ENCODE measurements around the gene SPAG9.
A peak's percentile ranks its signal among the peaks of the same experiment; 100 is the strongest.
"Not testable (repeated sequence)": the region's sequence is repeated elsewhere in the genome, so short reads cannot be mapped to it uniquely, and the experiment has no call there.

The SPAG9 gene

GRCh38 chr17:51142597-51142996, 21.9 kb upstream of the SPAG9 start:
- intact Hi-C loops (cut with DNase I): no loop called here
- no peak for DNase-seq

DNA sequence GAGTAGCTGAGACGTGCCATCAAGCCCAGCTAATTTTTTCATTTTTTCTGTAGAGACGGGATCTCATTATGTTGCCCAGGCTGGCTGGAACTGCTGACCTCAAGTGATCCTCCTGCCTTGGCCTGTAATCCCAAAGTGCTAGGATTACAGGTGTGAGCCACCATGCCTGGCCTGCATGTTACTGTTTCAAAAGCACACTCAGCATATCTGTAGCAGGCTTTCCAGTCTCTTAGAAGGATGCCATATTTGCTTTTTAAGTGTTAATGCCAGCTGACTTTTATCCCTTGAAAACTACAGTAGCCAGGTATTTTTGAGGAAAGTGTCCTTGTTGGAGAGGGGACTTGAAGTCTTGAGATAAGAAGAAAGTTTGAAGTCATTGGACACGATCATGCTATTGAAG, 15.3 kb upstream of the SPAG9 start:
- no peak for DNase-seq
- intact Hi-C loops (cut with DNase I): no loop called here

GRCh38 chr17:51133365-51133764, 12.7 kb upstream of the SPAG9 start:
- intact Hi-C loops (cut with DNase I): no loop called here
- DNase-seq: no peak

DNA sequence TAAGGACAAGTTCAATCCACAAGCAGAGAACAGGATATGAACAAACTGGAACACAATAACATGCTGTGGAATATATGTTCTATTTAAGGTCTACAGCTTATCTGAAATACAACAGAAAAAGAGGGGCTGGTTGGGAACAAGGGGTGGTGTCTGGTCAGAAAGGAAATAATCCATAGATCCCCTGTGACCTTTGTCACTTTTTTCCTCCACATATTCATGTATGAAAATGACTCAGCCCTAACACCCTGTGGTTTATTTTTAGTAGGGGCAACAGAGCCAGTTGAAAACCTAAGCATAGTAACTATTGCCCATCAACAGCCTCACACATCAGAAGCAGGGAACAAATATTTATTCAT, 12.3 kb upstream of the SPAG9 start:
- DNase-seq: no peak
- intact Hi-C loops (cut with DNase I): no loop called here

- intact Hi-C loops (cut with DNase I): no loop called here
- no peak for DNase-seq
These were observed 7.4 kb upstream of the SPAG9 start for GRCh38 chr17:51128076-51128475.

- intact Hi-C loops (cut with DNase I): no loop called here
These were observed 4.2 kb upstream of the SPAG9 start for GRCh38 chr17:51124640-51125503.

DNA sequence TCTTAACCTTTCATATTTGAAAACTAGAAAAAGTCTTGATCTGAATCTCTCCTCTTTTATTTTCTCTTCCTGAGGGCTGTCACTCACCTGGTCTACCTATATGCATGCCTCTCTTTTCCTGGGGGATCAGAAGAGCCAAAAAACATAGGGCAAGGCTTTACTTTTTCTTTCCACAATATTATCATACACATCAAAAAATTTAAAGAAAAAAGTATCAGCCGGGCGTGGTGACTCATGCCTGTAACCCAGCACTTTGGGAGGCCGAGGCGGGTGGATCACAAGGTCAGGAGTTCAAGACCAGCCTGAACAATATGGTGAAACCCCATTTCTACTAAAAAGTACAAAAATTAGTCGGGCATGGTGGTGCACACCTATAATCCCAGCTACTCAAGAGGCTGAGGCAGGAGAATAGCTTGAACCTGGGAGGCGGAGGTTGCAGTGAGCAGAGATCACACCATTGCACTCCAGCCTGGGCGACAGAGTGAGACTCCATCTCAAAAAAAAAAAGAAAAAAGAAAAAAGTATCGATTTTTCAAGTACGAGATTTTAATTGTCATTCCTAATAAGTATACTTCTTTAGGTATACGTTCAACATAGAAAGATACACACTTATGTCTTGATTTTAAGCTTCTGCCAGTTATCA, 1.9 kb upstream of the SPAG9 start:
- DNase-seq; intact Hi-C loops (cut with DNase I): not testable (repeated sequence)

More at GRCh38 chr17:51124640-51125503, 4.2 kb upstream of the SPAG9 start:
- DNase-seq: no peak

DNA sequence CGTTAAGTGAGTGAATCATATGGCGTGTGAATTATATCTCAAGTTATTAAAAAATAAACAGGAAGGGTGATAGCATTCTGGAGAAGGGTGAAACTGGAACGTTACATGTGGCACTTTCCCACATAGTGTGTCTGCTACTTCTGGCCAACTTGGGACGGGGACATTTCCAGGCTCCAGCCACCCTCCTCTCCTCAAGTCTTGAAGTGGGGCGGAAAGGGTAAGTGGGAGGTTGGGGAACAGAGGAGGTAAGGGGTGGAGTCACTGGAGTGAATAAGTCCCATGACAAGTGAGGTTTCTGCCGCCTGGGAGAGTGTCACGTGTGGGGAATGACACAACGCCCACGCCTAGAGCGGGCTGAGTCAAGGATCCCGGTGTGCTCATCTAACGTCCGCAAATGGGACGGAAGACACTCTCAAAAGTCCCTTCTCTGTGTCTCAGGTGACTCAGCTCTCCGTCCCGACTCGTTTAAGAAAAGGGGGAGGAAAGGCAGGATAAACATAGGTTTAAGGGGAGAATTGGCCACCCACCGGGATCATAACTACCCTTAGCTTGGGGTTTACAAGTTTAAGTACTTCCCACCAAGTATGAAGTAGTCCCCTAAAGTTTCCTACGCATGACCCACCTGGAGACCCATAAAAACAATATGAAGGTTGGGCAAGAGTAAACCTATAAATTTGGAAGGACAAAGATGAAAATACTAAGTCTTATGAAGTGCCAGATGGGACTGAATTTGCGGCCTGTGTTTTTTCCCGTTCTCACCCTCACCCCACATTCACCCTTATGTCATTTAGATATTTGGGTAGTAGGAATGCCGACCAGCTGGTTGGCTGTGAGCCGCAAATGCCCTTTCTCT, 1.2 kb upstream of the SPAG9 start:
- DNase-seq: peak; percentile 44 to 91 (median 62)
- intact Hi-C loops (cut with DNase I): loop anchor here (2.0 kb wide), 2 partner anchors 31 to 75 kb away; partner anchors contain the start of gene NME1

- DNase-seq: peak in 7 of 10 donors; percentile 29 to 89 (median 44)
- intact Hi-C loops (cut with DNase I): loop anchor here (2.0 kb wide), 2 partner anchors 32 to 74 kb away; partner anchors contain the start of gene NME1
These were observed 320 bp downstream of the SPAG9 start for GRCh38 chr17:51120357-51120738.

- peak in 4 of 10 donors; percentile 8 to 89 (median 53) for DNase-seq
- intact Hi-C loops (cut with DNase I): loop anchor here (2.0 kb wide), 2 partner anchors 33 to 73 kb away; partner anchors contain the start of gene NME1
These were observed 982 bp downstream of the SPAG9 start for GRCh38 chr17:51119415-51120356.

DNA sequence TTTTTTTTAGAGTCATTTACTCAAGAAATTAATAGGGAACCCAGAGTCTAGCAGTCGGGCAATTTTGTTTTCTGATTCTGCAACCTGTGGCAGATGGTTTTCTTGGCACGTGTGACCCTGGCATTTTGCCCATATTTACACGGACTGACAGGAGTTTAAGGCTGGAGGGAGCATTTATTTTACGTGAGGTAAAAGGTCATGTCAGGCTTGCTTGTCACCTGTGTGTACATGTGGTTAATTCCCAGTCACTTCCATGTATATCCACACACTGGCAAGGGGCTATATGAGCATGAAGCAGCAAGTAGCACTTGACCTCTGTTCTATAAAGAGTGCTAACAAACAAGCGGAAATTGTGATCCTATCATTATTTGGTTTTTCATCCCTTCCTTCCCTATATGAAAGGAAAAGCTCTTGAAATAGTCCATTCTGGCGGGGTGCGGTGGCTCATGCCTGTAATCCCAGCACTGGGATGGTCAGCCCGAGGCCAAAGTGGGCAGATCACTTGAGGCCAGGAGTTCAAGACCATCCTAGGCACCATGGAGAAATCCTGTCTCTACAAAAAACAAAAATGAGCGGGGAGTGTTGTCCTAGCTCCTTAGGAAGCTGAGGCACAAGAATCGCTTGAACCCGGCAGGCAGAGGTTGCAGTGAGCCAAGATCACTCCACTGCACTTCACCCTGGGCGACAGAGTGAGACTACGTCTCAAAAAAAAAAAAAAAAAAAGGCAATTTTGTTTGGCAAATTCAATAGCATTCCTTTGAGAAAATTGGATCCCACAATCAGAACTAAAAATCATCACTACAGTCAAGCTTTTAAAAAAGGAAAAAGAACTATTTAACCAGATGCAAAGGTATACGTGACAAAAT, 2.1 kb downstream of the SPAG9 start:
- DNase-seq: no peak
- intact Hi-C loops (cut with DNase I): no loop called here

GRCh38 chr17:51115179-51115578, 5.5 kb downstream of the SPAG9 start:
- intact Hi-C loops (cut with DNase I): no loop called here
- no peak for DNase-seq

DNA sequence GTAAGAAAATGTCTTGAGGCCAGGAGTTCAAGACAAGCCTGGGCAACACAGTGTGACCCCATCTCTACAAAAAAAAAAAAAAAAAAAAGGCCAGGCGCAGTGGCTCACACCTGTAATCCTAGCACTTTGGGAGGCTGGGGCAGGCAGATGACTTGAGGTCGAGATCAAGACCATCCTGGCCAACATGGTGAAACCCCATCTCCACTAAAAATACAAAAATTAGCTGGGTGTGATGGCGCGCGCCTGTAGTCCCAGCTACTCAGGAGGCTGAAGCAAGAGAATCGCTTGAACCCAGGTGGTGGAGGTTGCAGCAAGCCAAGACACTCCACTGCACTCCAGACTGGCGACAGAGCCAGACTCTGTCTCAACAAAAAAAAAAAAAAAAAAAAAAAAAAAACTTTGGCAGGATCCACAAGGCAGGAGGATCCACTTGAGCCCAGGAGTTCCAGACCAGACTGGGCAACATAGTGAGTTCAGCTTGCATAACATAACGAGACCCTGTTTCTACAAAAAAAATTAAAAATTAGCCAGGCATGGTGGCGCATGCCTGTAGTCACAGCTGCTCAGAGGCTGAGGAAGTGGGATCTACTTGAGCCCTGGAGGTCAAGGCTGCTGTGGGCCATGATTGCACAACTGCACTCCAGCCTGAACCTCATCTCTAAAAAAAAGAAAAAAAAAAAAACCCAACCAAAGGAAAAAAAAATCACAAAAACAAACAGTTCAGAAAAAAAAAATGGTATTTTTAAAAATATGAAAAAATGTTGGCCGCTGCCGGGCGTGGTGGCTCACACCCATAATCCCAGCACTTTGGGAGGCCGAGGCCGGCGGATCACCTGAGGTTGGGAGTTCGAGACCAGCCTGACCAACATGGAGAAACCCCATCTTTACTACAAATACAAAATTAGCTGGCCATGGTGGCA, 8.1 kb downstream of the SPAG9 start:
- intact Hi-C loops (cut with DNase I); DNase-seq: not testable (repeated sequence)

DNA sequence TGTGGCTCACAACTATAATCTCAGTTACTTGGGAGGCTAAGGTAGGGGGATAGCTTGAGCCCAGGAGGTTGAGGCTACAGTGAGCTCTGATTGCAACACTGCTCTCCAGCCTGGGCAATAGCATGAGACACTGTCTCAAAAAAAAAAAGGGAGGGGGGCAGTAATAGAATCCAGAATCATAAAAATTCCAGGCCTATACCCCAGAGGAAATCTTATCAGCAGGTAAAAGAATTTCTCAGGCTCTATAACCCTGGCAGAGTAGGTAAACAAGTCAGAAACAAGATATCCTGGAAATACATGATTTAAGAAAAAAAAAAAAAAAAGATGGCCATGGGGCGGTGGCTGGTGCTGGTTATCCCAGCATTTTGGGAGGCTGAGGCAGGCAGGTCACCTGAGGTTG, 12.9 kb downstream of the SPAG9 start:
- DNase-seq: no peak
- intact Hi-C loops (cut with DNase I): no loop called here

- intact Hi-C loops (cut with DNase I): no loop called here
- DNase-seq: peak in 1 of 10 donors; percentile 45
These were observed 17.2 kb downstream of the SPAG9 start for GRCh38 chr17:51103451-51103850.

DNA sequence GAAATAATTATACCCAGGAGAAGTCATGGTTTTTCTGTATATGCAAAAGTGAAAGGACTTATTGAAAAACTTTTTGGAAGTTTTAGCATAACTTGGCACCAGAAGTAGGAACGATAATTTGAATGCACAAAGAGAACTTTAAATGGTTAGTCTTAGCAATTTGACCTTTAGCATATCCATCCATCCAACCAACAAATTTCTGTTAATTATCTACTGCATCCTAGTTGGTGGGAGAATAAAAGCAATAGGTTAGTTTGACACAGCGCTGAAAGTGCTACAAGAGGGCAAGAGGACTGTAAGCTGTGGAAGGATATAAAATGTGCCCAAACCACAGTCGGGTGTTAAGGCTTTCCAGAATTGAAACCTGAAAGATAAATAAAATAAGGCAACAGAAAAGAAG, 17.6 kb downstream of the SPAG9 start:
- intact Hi-C loops (cut with DNase I): no loop called here
- DNase-seq: no peak

DNA sequence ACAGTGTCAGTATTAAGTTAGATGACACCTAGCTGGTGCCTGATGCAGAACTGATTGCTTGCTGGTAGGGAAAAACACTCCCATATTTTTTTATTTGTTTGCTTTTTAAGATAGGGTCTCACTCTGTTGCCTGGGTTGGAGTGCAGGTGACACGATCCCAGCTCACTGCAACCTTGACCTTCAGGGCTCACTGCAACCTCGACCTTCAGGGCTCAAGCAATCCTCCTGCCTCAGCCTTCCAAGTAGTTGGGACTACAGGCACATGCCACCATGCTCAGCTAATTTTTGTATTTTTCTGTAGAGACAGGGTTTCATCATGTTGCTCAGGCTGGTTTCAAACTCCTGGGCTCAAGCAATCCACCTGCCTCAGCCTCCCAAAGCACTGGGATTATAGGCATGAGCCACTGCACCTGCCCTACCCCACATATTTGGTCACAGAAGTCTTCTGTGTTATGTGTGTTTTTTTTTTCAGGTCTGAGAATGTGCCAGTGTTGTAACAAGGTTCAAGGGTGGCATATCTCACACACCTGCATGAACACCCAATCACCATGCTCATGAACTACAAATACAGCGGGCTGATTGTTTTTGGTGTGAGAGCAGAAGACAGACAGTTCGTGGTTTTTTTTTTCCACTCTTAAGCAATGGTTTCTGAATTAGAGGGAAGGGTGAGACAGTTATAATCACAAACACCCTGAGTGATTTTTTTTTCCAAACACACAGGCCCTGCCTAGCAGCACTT, 22.8 kb downstream of the SPAG9 start:
- intact Hi-C loops (cut with DNase I): no loop called here
- peak in 1 of 10 donors; percentile 52 for DNase-seq
